Mesendoderm (in vitro differentiated cells): Measurements from ENCODE around the gene NME4.

Experiments
- DNase-seq: peaks from one replicate; pipeline ENCODE4 v3.0.0; 2013
- H2AK5ac ChIP-seq: 2 replicates; pipeline ENCODE4 v1.6.1; 2013; ENCODE audit warnings: low read length, inconsistent platforms
- H2BK120ac ChIP-seq: 2 replicates; pipeline ENCODE4 v1.6.1; 2013; ENCODE audit warnings: low read depth, mild to moderate bottlenecking, low read length, moderate library complexity, mixed read lengths
- H2BK15ac ChIP-seq: replicated peaks from 2 replicates; pipeline ENCODE4 v1.6.1; 2013; ENCODE audit warnings: low read depth, mild to moderate bottlenecking, moderate library complexity
- H2BK5ac ChIP-seq: 2 replicates; pipeline ENCODE4 v1.6.1; 2013; ENCODE audit warnings: low read length, inconsistent platforms
- H3K18ac ChIP-seq: 2 replicates; pipeline ENCODE4 v1.6.1; 2013; ENCODE audit warnings: mild to moderate bottlenecking, low read length, mixed read lengths
- H3K23ac ChIP-seq: one replicate; pipeline ENCODE4 v1.6.1; 2013; ENCODE audit warnings: low read length
- H3K27ac ChIP-seq: 2 replicates; pipeline ENCODE4 v1.5.1; 2013; ENCODE audit warnings: low read depth, mild to moderate bottlenecking, inconsistent platforms, low read length, moderate library complexity
- H3K27me3 ChIP-seq: 2 replicates; pipeline ENCODE4 v1.6.1; 2013; ENCODE audit warnings: low read length, control low read depth, mild to moderate bottlenecking, inconsistent platforms; ENCODE audit not compliant: insufficient read depth, poor library complexity
- H3K36me3 ChIP-seq: 2 replicates; pipeline ENCODE4 v1.6.1; 2013; ENCODE audit warnings: low read length, inconsistent platforms; ENCODE audit not compliant: control insufficient read depth, insufficient read depth
- H3K4ac ChIP-seq: one replicate; pipeline ENCODE4 v1.6.1; 2013; ENCODE audit warnings: low read depth, mild to moderate bottlenecking, low read length, moderate library complexity
- H3K4me1 ChIP-seq: 2 replicates; pipeline ENCODE4 v1.6.1; 2013; ENCODE audit warnings: low read depth, low read length, inconsistent platforms; ENCODE audit not compliant: control insufficient read depth
- H3K4me2 ChIP-seq: 2 replicates; pipeline ENCODE4 v1.6.1; 2013; ENCODE audit warnings: low read length
- H3K4me3 ChIP-seq: 2 replicates; pipeline ENCODE4 v1.5.1; 2013; ENCODE audit warnings: mild to moderate bottlenecking, low read length
- H3K56ac ChIP-seq: one replicate; pipeline ENCODE4 v1.6.1; 2013; ENCODE audit warnings: low read length
- H3K79me1 ChIP-seq: 2 replicates; pipeline ENCODE4 v1.6.1; 2013; ENCODE audit warnings: low read length, inconsistent platforms
- H3K79me2 ChIP-seq: 2 replicates; pipeline ENCODE4 v1.6.1; 2013; ENCODE audit warnings: mild to moderate bottlenecking, low read length; ENCODE audit not compliant: control insufficient read depth, insufficient read depth
- H3K9ac ChIP-seq: 2 replicates; pipeline ENCODE4 v1.6.1; 2013; ENCODE audit warnings: low read length, inconsistent platforms
- H4K5ac ChIP-seq: one replicate; pipeline ENCODE4 v1.6.1; 2013; ENCODE audit warnings: low read length
- H4K8ac ChIP-seq: one replicate; pipeline ENCODE4 v1.6.1; 2013; ENCODE audit warnings: low read depth, mild to moderate bottlenecking, control low read depth, low read length, moderate library complexity
- WGBS: extraction: QIAGEN DNeasy Blood & Tissue Kit; methylation state at CpG from one replicate; pipeline ENCODE4 v1.1.7; 2013; ENCODE audit warnings: low lambda C conversion rate, missing lambda C conversion rate; ENCODE audit not compliant: insufficient coverage; ENCODE audit errors: extremely low coverage; 5-methylcytosine and 5-hydroxymethylcytosine counted together

The NME4 gene

GRCh38 chr16:427250-427649 lies 30.3 kb downstream of the NME4 start:
- Histone ChIP-seq H3K79me1 (peaks cover 16% of the 10 kb centered on the region), H3K4me1 (no peaks in the 10 kb centered on the region), H3K23ac (no peak overlapping the region), H3K79me2 (peaks cover 25% of the 10 kb centered on the region), H2AK5ac (no peak overlapping the region), H3K27me3 (peaks cover 7% of the 10 kb centered on the region), H4K5ac (no peak overlapping the region), H3K27ac (no peak overlapping the region), H3K36me3 (no peaks in the 10 kb centered on the region), H3K18ac (no peak overlapping the region), H3K4me3 (no peak overlapping the region), H3K9ac (peak overlapping the region; percentile 65), H3K4ac (no peak overlapping the region), H2BK120ac (no peak overlapping the region), H3K56ac (peak overlapping the region; percentile 84), H3K4me2 (peak overlapping the region; percentile 73), H2BK15ac (no peak overlapping the region), H2BK5ac (no peak overlapping the region), H4K8ac (no peak overlapping the region)
- DNase-seq, result no peak
- no CpG with 5 or more reads among the region's 10 CpGs for WGBS

DNA sequence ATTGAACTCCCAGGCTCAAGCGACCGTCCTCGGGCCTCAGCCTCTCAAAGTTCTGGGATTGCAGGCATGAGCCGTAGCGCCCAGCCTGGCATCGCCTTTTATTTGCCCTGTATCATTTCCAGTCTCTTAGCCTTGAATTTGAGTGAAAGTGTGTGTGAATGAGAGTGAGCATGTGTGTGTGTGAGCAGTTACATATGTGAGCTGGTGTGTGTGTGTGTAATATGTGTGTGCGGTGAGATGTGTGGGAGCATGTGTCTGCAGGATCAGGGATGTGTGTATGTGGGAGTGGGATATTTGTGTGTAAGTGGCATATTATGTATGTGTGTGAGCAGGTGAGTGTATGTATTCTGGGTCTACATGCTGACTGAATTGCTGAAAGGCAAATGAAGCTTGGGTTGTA lies 33.9 kb downstream of the NME4 start:
- H2BK5ac ChIP-seq, result no peak overlapping the region
- H3K4ac ChIP-seq, result no peak overlapping the region
- H3K36me3 ChIP-seq, result no peaks in the 10 kb centered on the region
- peaks cover 25% of the 10 kb centered on the region for H3K79me2 ChIP-seq
- no peak overlapping the region for H3K4me2 ChIP-seq
- H3K4me1 ChIP-seq, result no peaks in the 10 kb centered on the region
- no peak overlapping the region for H2AK5ac ChIP-seq
- no peak overlapping the region for H4K5ac ChIP-seq
- H2BK15ac ChIP-seq, result no peak overlapping the region
- no peak for DNase-seq
- H3K4me3 ChIP-seq, result no peak overlapping the region
- WGBS, result 100% methylated on average over 1 of the region's 7 CpGs
- H3K27me3 ChIP-seq, result no peaks in the 10 kb centered on the region
- H2BK120ac ChIP-seq, result no peak overlapping the region
- peaks cover 16% of the 10 kb centered on the region for H3K79me1 ChIP-seq
- no peak overlapping the region for H3K9ac ChIP-seq
- no peak overlapping the region for H3K56ac ChIP-seq
- no peak overlapping the region for H3K18ac ChIP-seq
- H4K8ac ChIP-seq, result no peak overlapping the region
- no peak overlapping the region for H3K27ac ChIP-seq
- no peak overlapping the region for H3K23ac ChIP-seq

GRCh38 chr16:440627-441026 lies 43.6 kb downstream of the NME4 start:
- WGBS, result no CpG with 5 or more reads among the region's 6 CpGs
- no peaks in the 10 kb centered on the region for H3K27me3 ChIP-seq
- H3K9ac ChIP-seq, result no peak overlapping the region
- H3K79me1 ChIP-seq, result peaks cover 11% of the 10 kb centered on the region
- H3K27ac ChIP-seq, result no peak overlapping the region
- no peak overlapping the region for H3K4ac ChIP-seq
- H4K8ac ChIP-seq, result no peak overlapping the region
- no peak overlapping the region for H3K56ac ChIP-seq
- no peak for DNase-seq
- H3K4me3 ChIP-seq, result no peak overlapping the region
- no peaks in the 10 kb centered on the region for H3K4me1 ChIP-seq
- no peak overlapping the region for H3K4me2 ChIP-seq
- H3K18ac ChIP-seq, result no peak overlapping the region
- H2BK120ac ChIP-seq, result no peak overlapping the region
- no peak overlapping the region for H3K23ac ChIP-seq
- H2BK5ac ChIP-seq, result no peak overlapping the region
- H3K79me2 ChIP-seq, result peaks cover 7% of the 10 kb centered on the region
- H2AK5ac ChIP-seq, result no peak overlapping the region
- no peak overlapping the region for H2BK15ac ChIP-seq
- no peak overlapping the region for H4K5ac ChIP-seq
- H3K36me3 ChIP-seq, result no peaks in the 10 kb centered on the region

DNA sequence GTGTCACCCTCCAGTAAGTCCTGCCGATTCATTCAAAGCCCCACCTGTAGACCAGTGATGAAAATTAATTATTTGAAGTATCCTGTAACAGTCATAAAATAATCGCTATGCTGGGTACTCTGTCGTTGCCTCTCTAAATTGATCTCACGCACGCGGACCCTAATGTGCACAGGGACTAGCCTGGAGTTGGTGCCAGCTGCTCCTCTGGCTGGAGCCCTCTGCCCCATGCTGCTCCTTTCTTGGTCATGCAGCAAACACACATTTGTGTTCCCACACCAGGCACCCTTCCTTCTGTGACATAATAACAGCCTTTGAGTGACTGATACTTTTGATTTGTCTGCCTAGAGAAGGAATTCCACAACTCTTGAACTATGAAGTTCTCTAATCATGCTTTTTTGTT lies 44.4 kb downstream of the NME4 start:
- Histone ChIP-seq H2BK15ac (no peak overlapping the region), H3K79me2 (peaks cover 9% of the 10 kb centered on the region), H3K4me3 (no peak overlapping the region), H3K18ac (no peak overlapping the region), H3K4me1 (no peaks in the 10 kb centered on the region), H2BK120ac (no peak overlapping the region), H3K79me1 (peaks cover 16% of the 10 kb centered on the region), H3K23ac (no peak overlapping the region), H3K27me3 (no peaks in the 10 kb centered on the region), H2BK5ac (no peak overlapping the region), H3K27ac (no peak overlapping the region), H2AK5ac (no peak overlapping the region), H3K9ac (no peak overlapping the region), H4K5ac (no peak overlapping the region), H3K56ac (no peak overlapping the region), H3K4ac (no peak overlapping the region), H3K36me3 (no peaks in the 10 kb centered on the region), H4K8ac (no peak overlapping the region), H3K4me2 (no peak overlapping the region)
- no CpG with 5 or more reads among the region's 6 CpGs for WGBS
- DNase-seq, result no peak

DNA sequence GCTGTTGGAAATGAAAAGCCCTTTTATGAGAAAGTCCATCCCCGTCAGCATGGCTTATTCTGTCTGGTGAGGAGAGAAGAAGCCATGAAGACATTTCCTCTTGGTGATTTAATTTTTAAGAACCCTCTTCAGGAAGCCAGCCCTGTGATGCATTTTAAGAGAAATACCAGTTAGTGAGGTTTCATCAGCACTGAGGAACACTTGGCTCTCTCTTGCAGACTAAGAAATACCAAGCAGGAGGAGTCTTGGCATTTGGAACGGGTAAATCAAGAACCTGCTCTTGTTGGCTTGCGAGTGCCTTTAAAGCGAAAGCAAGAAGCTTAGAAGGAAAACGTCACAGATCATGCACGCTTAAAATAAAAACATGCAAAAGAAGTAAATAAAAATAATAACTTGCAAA lies 46.0 kb downstream of the NME4 start:
- Histone ChIP-seq H3K79me2 (peaks cover 9% of the 10 kb centered on the region), H3K27ac (no peak overlapping the region)

GRCh38 chr16:444027-444426 lies 47.0 kb downstream of the NME4 start:
- H3K4me3 ChIP-seq, result no peak overlapping the region
- H3K4me2 ChIP-seq, result no peak overlapping the region
- H3K27ac ChIP-seq, result no peak overlapping the region
- peak overlapping the region; percentile 15 for H3K56ac ChIP-seq
- no peak overlapping the region for H3K23ac ChIP-seq
- H4K8ac ChIP-seq, result no peak overlapping the region
- H3K36me3 ChIP-seq, result no peaks in the 10 kb centered on the region
- H3K4ac ChIP-seq, result no peak overlapping the region
- DNase-seq, result no peak
- peaks cover 18% of the 10 kb centered on the region for H3K79me1 ChIP-seq
- H3K9ac ChIP-seq, result no peak overlapping the region
- no peak overlapping the region for H2BK15ac ChIP-seq
- H3K18ac ChIP-seq, result no peak overlapping the region
- H2AK5ac ChIP-seq, result no peak overlapping the region
- H2BK120ac ChIP-seq, result no peak overlapping the region
- H4K5ac ChIP-seq, result no peak overlapping the region
- H3K27me3 ChIP-seq, result no peaks in the 10 kb centered on the region
- H3K4me1 ChIP-seq, result no peaks in the 10 kb centered on the region
- peaks cover 9% of the 10 kb centered on the region for H3K79me2 ChIP-seq
- no CpG with 5 or more reads among the region's 10 CpGs for WGBS
- no peak overlapping the region for H2BK5ac ChIP-seq

More for the DNA sequence above, 46.0 kb downstream of the NME4 start:
- no peaks in the 10 kb centered on the region for H3K27me3 ChIP-seq
- no peaks in the 10 kb centered on the region for H3K36me3 ChIP-seq
- no peak overlapping the region for H3K9ac ChIP-seq
- no peak overlapping the region for H4K5ac ChIP-seq
- no peak overlapping the region for H3K56ac ChIP-seq
- H3K4me3 ChIP-seq, result no peak overlapping the region
- H3K4me2 ChIP-seq, result no peak overlapping the region
- no CpG with 5 or more reads among the region's 6 CpGs for WGBS
- H2BK120ac ChIP-seq, result no peak overlapping the region
- H2BK5ac ChIP-seq, result no peak overlapping the region
- H3K4ac ChIP-seq, result no peak overlapping the region
- no peak for DNase-seq
- no peak overlapping the region for H3K23ac ChIP-seq
- no peak overlapping the region for H4K8ac ChIP-seq
- no peaks in the 10 kb centered on the region for H3K4me1 ChIP-seq
- no peak overlapping the region for H2BK15ac ChIP-seq
- no peak overlapping the region for H2AK5ac ChIP-seq
- peaks cover 16% of the 10 kb centered on the region for H3K79me1 ChIP-seq
- H3K18ac ChIP-seq, result no peak overlapping the region
